ENCODE data around the gene RAB12.
A peak's percentile ranks its signal among the peaks of the same experiment; 100 is the strongest.

Gene RAB12

GRCh38 chr18:8609659-8610458 is 622 bp downstream of the RAB12 start:
- H3K36me3 ChIP-seq (ENCODE audit: insufficient read depth): no peaks in the 10 kb centered on the region
- H3K27ac ChIP-seq: peak overlapping the region; percentile 32
- H3K9ac ChIP-seq: peak overlapping the region; percentile 60
- no peaks in the 10 kb centered on the region for H3K27me3 ChIP-seq (ENCODE audit: insufficient read depth, low read depth)
- H3K4me3 ChIP-seq (IDR thresholded peaks at IDR 0.05; ENCODE audit: insufficient read depth, low read depth, low read length): no peak overlapping the region
- H2AFZ ChIP-seq (ENCODE audit: low read depth): peak overlapping the region; percentile 23
- no peak for TF ChIP-seq CTCF (conservative IDR thresholded peaks at IDR 0.05; ENCODE audit: low read depth, low read length)
- H3K4me1 ChIP-seq (ENCODE audit: low read depth, poor library complexity, severe bottlenecking): peaks cover 29% of the 10 kb centered on the region
- H4K20me1 ChIP-seq (ENCODE audit: insufficient read depth): peaks cover 19% of the 10 kb centered on the region; the same call in 1 of the 2 replicates
- peak overlapping the region; percentile 95 for H3K4me2 ChIP-seq
- H3K79me2 ChIP-seq (ENCODE audit: insufficient read depth, low read depth): peaks cover 49% of the 10 kb centered on the region

DNA sequence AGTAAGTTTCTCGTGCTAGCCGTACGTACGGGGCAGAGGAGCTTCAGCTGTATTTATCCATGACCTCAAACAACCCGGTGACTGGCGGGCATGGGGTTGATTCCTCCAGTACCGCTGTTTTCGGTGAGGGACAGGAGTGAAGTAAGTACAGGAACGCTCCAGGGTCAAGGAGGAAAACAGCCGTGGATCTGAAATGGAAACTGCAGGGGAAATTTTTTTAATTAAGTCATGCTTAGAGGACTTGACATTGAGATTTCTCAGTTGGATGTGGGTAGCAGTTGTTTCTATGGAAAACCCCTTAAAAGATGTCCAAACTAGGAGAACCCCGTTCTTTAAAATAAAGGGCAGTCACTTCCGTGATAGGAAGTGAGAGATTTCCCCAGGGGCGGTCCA is 1.2 kb downstream of the RAB12 start:
- Histone ChIP-seq H3K4me3 (IDR thresholded peaks at IDR 0.05; ENCODE audit: insufficient read depth, low read depth, low read length) (no peak overlapping the region), H3K79me2 (ENCODE audit: insufficient read depth, low read depth) (peaks cover 55% of the 10 kb centered on the region), H4K20me1 (ENCODE audit: insufficient read depth) (peaks cover 19% of the 10 kb centered on the region; the same call in 1 of the 2 replicates), H3K4me2 (peak overlapping the region; percentile 95), H3K36me3 (ENCODE audit: insufficient read depth) (no peaks in the 10 kb centered on the region), H3K9ac (peak overlapping the region; percentile 60), H3K27me3 (ENCODE audit: insufficient read depth, low read depth) (no peaks in the 10 kb centered on the region), H3K4me1 (ENCODE audit: low read depth, poor library complexity, severe bottlenecking) (peaks cover 35% of the 10 kb centered on the region), H2AFZ (ENCODE audit: low read depth) (peak overlapping the region; percentile 23), H3K27ac (peak overlapping the region; percentile 32; the same call in 1 of the 2 replicates)
- no peak for TF ChIP-seq CTCF (conservative IDR thresholded peaks at IDR 0.05; ENCODE audit: low read depth, low read length)

DNA sequence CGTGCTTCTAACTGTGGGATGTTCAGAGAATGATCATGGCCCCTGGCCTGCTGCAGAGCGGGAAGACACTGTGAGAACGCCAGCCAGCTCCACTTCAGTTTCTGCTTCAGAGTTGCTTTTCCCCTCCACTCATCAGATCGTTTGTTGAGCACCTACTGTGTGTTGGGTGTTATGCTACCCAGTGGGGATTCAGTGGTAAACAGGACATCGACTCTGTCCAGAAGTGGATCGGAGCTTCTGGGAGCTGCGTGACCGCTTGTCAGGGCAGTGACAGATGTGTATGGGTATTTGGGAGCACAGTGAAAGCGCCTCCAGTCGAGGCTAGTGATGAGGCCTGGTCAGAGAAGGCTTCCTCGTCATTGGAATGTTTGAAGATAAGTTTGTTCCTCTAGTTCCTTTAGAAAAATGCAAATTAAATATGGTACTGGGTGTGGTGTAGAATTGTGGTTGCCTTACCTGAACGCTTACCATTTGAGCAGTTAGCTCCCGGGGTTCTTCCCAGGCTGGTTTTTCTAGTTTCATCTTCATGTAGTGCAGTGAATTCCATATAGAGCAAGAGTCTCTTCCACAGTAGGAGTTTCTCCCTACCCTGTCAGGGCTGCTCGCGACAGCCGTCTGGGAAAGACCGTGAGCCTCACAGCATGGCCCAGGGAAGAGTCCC is 2.8 kb downstream of the RAB12 start:
- peaks cover 37% of the 10 kb centered on the region for H3K4me1 ChIP-seq (ENCODE audit: low read depth, poor library complexity, severe bottlenecking)
- H2AFZ ChIP-seq (ENCODE audit: low read depth): no peak overlapping the region
- H3K79me2 ChIP-seq (ENCODE audit: insufficient read depth, low read depth): peaks cover 69% of the 10 kb centered on the region
- no peak overlapping the region for H3K4me3 ChIP-seq (IDR thresholded peaks at IDR 0.05; ENCODE audit: insufficient read depth, low read depth, low read length)
- H3K36me3 ChIP-seq (ENCODE audit: insufficient read depth): no peaks in the 10 kb centered on the region
- no peak overlapping the region for H3K27ac ChIP-seq
- TF ChIP-seq CTCF (conservative IDR thresholded peaks at IDR 0.05; ENCODE audit: low read depth, low read length): no peak
- peaks cover 19% of the 10 kb centered on the region; the same call in 1 of the 2 replicates for H4K20me1 ChIP-seq (ENCODE audit: insufficient read depth)
- H3K27me3 ChIP-seq (ENCODE audit: insufficient read depth, low read depth): no peaks in the 10 kb centered on the region
- H3K9ac ChIP-seq: no peak overlapping the region
- H3K4me2 ChIP-seq: no peak overlapping the region; the same call in 1 of the 2 replicates

GRCh38 chr18:8614875-8615274 is 5.6 kb downstream of the RAB12 start:
- no peak overlapping the region for H3K4me3 ChIP-seq (IDR thresholded peaks at IDR 0.05; ENCODE audit: insufficient read depth, low read depth, low read length)
- H3K27ac ChIP-seq: no peak overlapping the region
- H3K4me1 ChIP-seq (ENCODE audit: low read depth, poor library complexity, severe bottlenecking): peaks cover 37% of the 10 kb centered on the region
- peaks cover 89% of the 10 kb centered on the region for H3K79me2 ChIP-seq (ENCODE audit: insufficient read depth, low read depth)
- H3K4me2 ChIP-seq: no peak overlapping the region
- TF ChIP-seq CTCF (conservative IDR thresholded peaks at IDR 0.05; ENCODE audit: low read depth, low read length): no peak
- no peaks in the 10 kb centered on the region for H3K27me3 ChIP-seq (ENCODE audit: insufficient read depth, low read depth)
- no peak overlapping the region for H3K9ac ChIP-seq
- no peak overlapping the region for H2AFZ ChIP-seq (ENCODE audit: low read depth)
- H3K36me3 ChIP-seq (ENCODE audit: insufficient read depth): no peaks in the 10 kb centered on the region
- H4K20me1 ChIP-seq (ENCODE audit: insufficient read depth): peaks cover 19% of the 10 kb centered on the region; the same call in 1 of the 2 replicates
